Measurements from ENCODE around the gene DBR1. TPM values are rescaled to one million over a fixed set of nuclear protein-coding genes. Genes with fewer than 3 reads are reported as not detected.

The DBR1 gene, protein sequence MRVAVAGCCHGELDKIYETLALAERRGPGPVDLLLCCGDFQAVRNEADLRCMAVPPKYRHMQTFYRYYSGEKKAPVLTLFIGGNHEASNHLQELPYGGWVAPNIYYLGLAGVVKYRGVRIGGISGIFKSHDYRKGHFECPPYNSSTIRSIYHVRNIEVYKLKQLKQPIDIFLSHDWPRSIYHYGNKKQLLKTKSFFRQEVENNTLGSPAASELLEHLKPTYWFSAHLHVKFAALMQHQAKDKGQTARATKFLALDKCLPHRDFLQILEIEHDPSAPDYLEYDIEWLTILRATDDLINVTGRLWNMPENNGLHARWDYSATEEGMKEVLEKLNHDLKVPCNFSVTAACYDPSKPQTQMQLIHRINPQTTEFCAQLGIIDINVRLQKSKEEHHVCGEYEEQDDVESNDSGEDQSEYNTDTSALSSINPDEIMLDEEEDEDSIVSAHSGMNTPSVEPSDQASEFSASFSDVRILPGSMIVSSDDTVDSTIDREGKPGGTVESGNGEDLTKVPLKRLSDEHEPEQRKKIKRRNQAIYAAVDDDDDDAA
- 10 to 100 TPM; 27.0 to 27.1 TPM for total RNA-seq
- 10 to 100 TPM in 2 of 3 donors, 1 to 10 TPM in 1; 9.9 to 13.7 (median 10.0) TPM for polyA plus RNA-seq
- total RNA-seq: 33.5 to 51.9 (median 38.9) reads per million in 6 experiments

DNA sequence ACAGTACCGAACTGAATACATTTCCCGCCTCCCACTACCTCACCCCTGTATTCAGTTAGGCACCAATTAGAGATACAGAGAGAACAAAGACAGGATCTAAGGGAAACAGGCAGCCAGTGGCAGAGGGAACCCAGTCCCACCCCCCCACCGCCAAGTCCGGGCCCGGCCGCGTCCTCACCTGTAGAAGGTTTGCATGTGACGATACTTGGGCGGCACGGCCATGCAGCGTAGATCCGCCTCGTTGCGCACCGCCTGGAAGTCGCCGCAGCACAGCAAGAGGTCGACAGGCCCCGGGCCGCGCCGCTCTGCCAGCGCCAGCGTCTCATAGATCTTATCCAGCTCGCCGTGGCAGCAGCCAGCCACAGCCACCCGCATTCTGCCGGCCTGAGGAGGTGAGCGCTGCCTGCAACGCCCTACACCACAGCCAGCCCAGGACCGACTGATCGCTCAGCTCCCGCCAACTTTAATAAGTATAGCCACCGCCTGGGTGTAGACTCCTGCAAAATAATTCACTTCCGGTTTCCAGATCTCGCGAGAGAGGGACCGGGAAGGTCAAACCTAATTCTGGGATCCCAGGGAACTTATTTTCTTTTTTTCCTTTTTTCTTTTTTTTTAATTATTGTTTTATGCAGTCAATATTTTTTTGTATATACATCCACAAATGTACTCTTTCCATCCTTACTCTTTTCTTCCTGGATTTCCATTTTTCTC lies at the start of gene DBR1:
TSS of gene DBR1 (minus strand) at position 501 of the 711 bp plus-strand sequence. CDS start at position 375, 126 bp downstream.
- Mint-ChIP-seq H3K9me3 (no peaks in the 10 kb centered on the region), H3K36me3 (peaks cover 0 to 31% (median 2%) of the 10 kb centered on the region in 3 donors), H3K4me1 (peaks cover 10 to 45% (median 37%) of the 10 kb centered on the region in 4 donors), H3K4me3 (peak within 1 kb of the TSS; percentile 92 to 100 (median 98)), H3K27ac (peak within 1 kb of the TSS; percentile 95 to 99 (median 98)), H3K27me3 (no peaks in the 10 kb centered on the region)
- POLR2A ChIA-PET: interaction anchor here (1.0 to 5.1 kb wide), 8 partner anchors 8 to 1978 kb away, joined by 3 to 53 read pairs (median 4); partner anchors contain the start of genes ARMC8, COPB2, FAIM and MSL2
- DNase-seq: peak; percentile 56 to 89 (median 77)
- ATAC-seq: peak; percentile 87 to 91

DNA sequence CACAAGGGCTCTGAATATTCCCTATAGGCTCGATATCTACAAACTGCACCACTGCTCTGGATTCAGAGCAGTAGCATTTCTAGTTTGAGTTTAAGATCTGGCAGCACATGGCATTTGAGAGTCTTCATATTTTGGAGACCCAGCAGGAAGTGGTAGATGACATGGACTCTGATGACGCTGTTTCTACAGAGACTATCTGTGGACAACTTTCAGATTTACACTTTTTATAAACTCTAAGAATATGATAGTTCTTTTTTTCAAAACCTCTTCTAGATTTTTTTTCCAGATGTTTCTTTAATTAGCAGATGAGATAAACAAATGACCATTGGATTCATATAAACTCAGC lies 48.2 kb upstream of the DBR1 start:
- H3K27ac Mint-ChIP-seq: peak overlapping the region in 9 of 10 donors; percentile 53 to 93 (median 77)
- peak in 1 of 2 donors; percentile 88 for ATAC-seq
- peaks cover 21 to 50% (median 46%) of the 10 kb centered on the region in 4 donors for H3K4me1 Mint-ChIP-seq
- H3K27me3 Mint-ChIP-seq: no peaks in the 10 kb centered on the region
- peak overlapping the region in 2 of 10 donors; percentile 4 to 19 for H3K4me3 Mint-ChIP-seq
- DNase-seq: peak in 3 of 10 donors; percentile 5 to 26 (median 20)
- peaks cover 4 to 68% (median 31%) of the 10 kb centered on the region in 3 donors for H3K36me3 Mint-ChIP-seq
- POLR2A ChIA-PET: no interaction called here
- no peaks in the 10 kb centered on the region for H3K9me3 Mint-ChIP-seq

DNA sequence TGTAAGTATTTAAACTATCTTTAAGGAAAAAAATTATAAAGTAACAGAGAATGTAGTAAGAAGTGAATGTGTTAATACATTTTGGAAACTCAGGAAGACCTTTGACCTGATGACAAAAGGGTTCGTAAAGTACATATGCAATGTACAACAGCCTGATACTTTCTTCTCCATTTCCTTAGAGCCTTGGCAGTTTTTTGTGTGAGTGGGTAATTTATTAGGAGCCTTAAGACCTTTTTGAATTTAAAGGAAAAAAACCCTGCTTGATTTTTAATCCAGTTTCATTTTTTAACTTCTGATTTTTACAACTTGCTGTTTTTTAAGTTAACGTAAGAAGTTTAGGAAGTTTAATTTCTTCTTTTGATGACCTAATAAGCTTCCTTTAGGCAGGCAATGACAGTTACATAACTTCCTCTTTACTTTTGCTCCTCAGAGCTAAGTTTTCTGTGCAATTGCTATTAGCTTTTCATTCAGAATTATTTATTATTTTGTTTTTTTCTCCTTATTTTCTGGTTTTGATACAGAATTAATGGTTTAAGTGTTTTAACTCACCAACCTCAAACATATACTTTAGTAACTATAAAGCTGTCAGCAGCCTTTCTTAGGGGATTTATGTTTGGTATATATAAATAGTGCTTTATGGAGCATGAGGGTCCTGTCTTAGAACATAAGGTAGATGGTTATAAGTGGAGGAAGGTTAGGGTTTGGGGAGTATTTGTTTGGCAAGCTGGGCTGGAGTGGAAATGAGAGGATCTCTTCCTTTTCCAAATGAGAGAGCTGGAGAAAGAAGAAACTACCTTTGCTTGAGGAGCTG lies 47.6 kb upstream of the DBR1 start:
- Mint-ChIP-seq H3K4me1 (peaks cover 23 to 55% (median 50%) of the 10 kb centered on the region in 4 donors), H3K9me3 (no peaks in the 10 kb centered on the region), H3K27ac (peak overlapping the region in 9 of 10 donors; percentile 53 to 93 (median 77)), H3K36me3 (peaks cover 4 to 68% (median 31%) of the 10 kb centered on the region in 3 donors), H3K27me3 (no peaks in the 10 kb centered on the region), H3K4me3 (peak overlapping the region in 3 of 10 donors; percentile 4 to 19 (median 13))
- POLR2A ChIA-PET: no interaction called here
- ATAC-seq (no peak), DNase-seq (peak in 1 of 10 donors; percentile 4)

DNA sequence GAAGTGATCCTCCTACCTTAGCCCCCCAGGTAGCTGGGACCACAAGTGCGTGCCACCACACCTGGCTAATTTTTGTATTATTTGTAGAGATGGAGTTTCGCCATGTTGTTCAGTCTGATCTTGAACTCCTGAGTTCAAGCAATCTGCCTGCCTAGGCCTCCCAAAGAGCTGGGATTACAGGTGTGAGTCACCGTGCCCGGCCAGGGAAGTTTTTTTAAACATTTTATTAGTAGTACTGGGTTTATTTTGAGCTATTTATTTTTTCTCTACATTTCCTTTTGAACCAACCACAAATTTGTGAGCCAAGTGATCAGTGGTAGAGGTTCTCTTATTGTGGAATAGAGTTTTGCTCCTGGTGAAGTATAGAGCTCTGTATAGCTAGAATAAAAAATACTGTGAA lies 46.1 kb upstream of the DBR1 start:
- ATAC-seq: no peak
- DNase-seq: no peak
- Mint-ChIP-seq H3K4me3 (no peak overlapping the region), H3K9me3 (no peaks in the 10 kb centered on the region), H3K4me1 (peaks cover 21 to 52% (median 50%) of the 10 kb centered on the region in 4 donors), H3K27ac (peak overlapping the region in 8 of 10 donors; percentile 15 to 82 (median 62)), H3K36me3 (peaks cover 4 to 58% (median 26%) of the 10 kb centered on the region in 3 donors), H3K27me3 (no peaks in the 10 kb centered on the region)
- POLR2A ChIA-PET: interaction anchor here (0.6 kb wide), 1 partner anchor 67 kb away, joined by 3 read pairs; no protein-coding TSS in a partner anchor

DNA sequence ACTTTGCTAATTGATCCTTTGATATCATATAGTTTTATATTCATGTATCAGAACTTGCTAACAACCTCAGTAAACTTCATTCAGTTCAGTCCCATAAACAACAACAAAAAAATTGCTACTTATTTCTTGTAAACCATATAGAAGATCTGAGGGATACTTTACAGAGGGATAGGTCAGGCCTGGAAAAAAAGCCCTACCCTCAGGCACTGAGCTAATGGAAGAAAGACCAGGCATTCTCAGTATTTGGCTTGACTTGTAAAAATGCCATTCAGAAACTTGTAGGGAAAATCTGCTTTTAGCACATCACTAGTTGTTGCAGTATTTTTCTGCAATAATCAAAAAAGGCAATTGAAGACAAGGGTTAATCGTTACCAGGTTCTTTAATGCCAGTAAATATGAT lies 45.5 kb upstream of the DBR1 start:
- no peak for DNase-seq
- Mint-ChIP-seq H3K27me3 (no peaks in the 10 kb centered on the region), H3K27ac (peak overlapping the region in 5 of 10 donors; percentile 6 to 75 (median 54)), H3K9me3 (no peaks in the 10 kb centered on the region), H3K36me3 (peaks cover 4 to 54% (median 22%) of the 10 kb centered on the region in 3 donors), H3K4me1 (peaks cover 21 to 52% (median 50%) of the 10 kb centered on the region in 4 donors), H3K4me3 (no peak overlapping the region)
- no peak for ATAC-seq
- POLR2A ChIA-PET: interaction anchor here (0.6 kb wide), 1 partner anchor 66 kb away, joined by 3 read pairs; no protein-coding TSS in a partner anchor

DNA sequence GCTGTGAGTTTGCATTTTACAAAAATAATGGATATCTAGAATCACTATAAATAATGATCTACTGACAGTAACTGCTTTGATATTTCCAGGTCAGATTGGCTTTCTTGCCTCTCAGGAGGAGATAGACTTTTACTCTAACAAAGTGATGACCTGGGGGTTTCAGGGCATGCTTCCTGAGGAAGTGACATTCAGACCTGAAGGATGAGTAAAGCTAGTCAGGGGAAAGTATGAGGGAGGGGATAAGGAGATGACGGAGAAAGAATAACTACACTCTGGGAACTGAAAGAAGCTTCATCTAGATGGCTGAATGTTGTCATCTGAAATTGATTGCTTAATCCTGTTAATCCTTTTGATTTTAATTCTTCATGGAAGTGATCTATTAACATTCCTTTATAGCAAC lies 44.5 kb upstream of the DBR1 start:
- POLR2A ChIA-PET: no interaction called here
- peak overlapping the region in 9 of 10 donors; percentile 3 to 75 (median 12) for H3K27ac Mint-ChIP-seq
- no peaks in the 10 kb centered on the region for H3K9me3 Mint-ChIP-seq
- no peaks in the 10 kb centered on the region for H3K27me3 Mint-ChIP-seq
- H3K4me3 Mint-ChIP-seq: no peak overlapping the region
- peaks cover 4 to 52% (median 18%) of the 10 kb centered on the region in 3 donors for H3K36me3 Mint-ChIP-seq
- peaks cover 21 to 52% (median 50%) of the 10 kb centered on the region in 4 donors for H3K4me1 Mint-ChIP-seq
- DNase-seq: no peak
- ATAC-seq: no peak

DNA sequence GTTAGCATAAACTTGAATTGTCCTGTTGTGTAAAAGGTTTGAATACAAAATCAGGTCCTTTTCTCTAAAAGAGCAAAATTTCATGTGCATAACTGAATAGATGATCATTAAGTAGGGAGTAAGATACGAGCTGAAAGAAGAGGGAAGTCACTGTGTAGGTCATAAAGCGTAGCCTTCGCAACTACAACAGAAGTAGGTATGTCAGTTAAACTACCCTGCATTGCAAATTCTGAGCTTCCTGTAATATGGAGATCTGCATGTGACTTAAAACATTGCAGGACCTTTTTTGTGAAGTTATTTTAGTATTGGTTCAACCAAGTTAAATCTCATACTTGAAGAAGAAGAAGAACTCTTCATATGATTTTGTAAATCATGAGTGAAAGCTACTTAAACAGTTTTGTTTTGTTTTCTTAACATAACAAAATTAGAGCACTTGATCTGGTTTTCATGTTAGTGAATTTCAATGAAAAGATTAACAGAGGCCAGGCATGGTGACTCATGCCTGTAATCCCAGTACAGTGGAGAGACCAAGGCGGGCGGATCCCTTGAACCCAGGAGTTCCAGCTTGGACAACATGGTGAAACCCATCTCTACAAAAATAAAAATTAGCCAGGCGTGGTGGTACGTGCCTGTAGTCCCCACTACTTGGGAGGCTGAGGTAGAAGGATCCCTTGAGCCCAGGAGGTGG lies 38.8 kb upstream of the DBR1 start:
- Mint-ChIP-seq H3K27me3 (no peaks in the 10 kb centered on the region), H3K4me3 (no peak overlapping the region), H3K4me1 (peaks cover 14 to 48% (median 24%) of the 10 kb centered on the region in 4 donors), H3K9me3 (no peaks in the 10 kb centered on the region), H3K27ac (peak overlapping the region in 2 of 10 donors; percentile 38 to 74), H3K36me3 (peaks cover 0 to 61% (median 15%) of the 10 kb centered on the region in 3 donors)
- POLR2A ChIA-PET: interaction anchor here (0.6 kb wide), 1 partner anchor 19 kb away, joined by 5 read pairs; no protein-coding TSS in a partner anchor
- ATAC-seq (no peak), DNase-seq (no peak)

DNA sequence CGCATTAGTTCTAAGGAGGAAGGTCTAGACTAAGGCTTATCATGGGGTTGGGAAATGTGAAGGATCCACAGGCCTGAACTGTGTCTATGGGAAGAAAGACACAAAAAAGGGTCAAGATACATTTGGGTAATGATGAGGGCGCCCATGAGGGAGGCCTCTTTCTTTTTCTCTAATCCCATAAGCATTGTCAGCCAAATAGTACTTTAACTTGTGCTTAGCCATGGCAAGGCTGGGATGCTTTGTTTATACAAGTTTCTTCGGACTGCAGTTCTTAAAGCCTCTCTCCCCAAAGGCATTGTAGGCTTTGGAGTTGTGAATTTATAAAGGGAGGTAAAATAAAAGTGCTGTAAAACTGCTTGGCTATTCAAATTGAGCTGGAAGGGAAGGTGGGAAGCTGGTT lies 35.8 kb upstream of the DBR1 start:
- ATAC-seq: no peak
- no peak for DNase-seq
- Mint-ChIP-seq H3K36me3 (peaks cover 4 to 69% (median 26%) of the 10 kb centered on the region in 3 donors), H3K4me3 (no peak overlapping the region), H3K27me3 (no peaks in the 10 kb centered on the region), H3K27ac (peak overlapping the region in 1 of 10 donors; percentile 19), H3K4me1 (peaks cover 15 to 51% (median 33%) of the 10 kb centered on the region in 4 donors), H3K9me3 (no peaks in the 10 kb centered on the region)
- POLR2A ChIA-PET: no interaction called here

DNA sequence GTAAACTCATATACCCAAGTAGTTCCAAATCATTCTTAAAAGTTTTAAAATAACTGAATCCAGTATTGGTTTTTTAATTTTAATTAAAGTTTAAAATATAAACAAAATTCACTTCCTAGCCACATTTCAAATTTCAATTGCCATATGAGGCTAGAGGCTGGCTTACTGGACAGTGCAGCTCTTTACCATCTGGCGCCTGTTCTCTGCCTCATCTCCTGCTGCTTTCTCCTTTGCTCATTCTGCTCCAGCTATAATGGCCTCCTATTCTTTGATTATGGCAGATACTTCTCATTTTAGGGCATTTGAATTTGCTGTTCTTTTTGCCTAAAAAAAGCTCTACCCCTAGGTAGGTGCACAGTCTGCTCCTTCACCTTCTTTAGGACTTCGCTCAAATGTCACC lies 31.5 kb upstream of the DBR1 start:
- Mint-ChIP-seq H3K4me1 (peaks cover 24 to 67% (median 58%) of the 10 kb centered on the region in 4 donors), H3K27ac (peak overlapping the region in 2 of 10 donors; percentile 2 to 38), H3K27me3 (no peaks in the 10 kb centered on the region), H3K9me3 (no peaks in the 10 kb centered on the region), H3K36me3 (peaks cover 4 to 39% (median 17%) of the 10 kb centered on the region in 3 donors), H3K4me3 (no peak overlapping the region)
- no peak for DNase-seq
- no peak for ATAC-seq
- POLR2A ChIA-PET: no interaction called here

DNA sequence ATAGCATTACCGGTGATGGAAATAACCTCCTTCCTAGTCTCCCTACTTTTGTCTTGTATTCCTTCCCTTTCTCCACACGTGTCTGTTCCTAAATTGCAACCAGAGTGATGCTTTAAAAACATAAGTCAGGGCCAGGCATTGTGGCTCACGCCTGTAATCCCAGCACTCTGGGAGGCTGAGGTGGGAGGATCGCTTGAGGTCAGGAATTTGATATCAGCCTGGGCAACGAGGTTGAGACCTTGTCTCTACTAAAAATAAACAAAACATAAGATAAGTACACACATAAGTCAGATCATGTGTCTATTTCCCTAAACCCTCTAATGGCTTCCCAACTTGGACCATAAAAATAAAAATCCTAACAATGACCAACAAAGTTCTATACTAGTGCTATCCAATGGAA lies 30.8 kb upstream of the DBR1 start:
- Mint-ChIP-seq H3K27me3 (no peaks in the 10 kb centered on the region), H3K4me3 (peak overlapping the region in 2 of 10 donors; percentile 10 to 34), H3K9me3 (no peaks in the 10 kb centered on the region), H3K36me3 (peaks cover 4 to 37% (median 17%) of the 10 kb centered on the region in 3 donors), H3K4me1 (peaks cover 22 to 70% (median 61%) of the 10 kb centered on the region in 4 donors), H3K27ac (peak overlapping the region in 1 of 10 donors; percentile 49)
- DNase-seq: no peak
- POLR2A ChIA-PET: no interaction called here
- no peak for ATAC-seq

DNA sequence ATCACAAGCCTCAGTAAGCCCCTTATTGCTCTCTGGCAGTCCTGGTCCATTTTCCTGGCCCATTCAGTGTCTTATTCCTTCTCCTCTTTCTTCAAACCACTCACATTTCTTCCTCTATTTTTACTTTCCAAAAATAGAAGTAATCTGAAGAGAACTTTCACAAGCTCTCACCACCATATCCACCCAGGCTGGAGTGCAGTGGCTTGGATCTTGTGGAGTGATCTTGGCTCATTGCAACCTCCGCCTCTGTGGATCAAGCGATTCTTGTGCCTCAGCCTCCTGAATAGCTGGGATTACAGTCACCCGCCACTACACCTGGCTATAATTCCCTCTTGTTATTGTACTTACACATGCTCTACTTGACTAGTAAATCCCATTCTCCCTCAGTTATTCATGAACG lies 29.2 kb upstream of the DBR1 start:
- H3K4me3 Mint-ChIP-seq: peak overlapping the region in 1 of 10 donors; percentile 1
- H3K9me3 Mint-ChIP-seq: no peaks in the 10 kb centered on the region
- H3K27me3 Mint-ChIP-seq: no peaks in the 10 kb centered on the region
- peak overlapping the region in 4 of 10 donors; percentile 8 to 37 (median 22) for H3K27ac Mint-ChIP-seq
- ATAC-seq: no peak
- POLR2A ChIA-PET: no interaction called here
- H3K4me1 Mint-ChIP-seq: peaks cover 26 to 79% (median 72%) of the 10 kb centered on the region in 4 donors
- peaks cover 4 to 30% (median 11%) of the 10 kb centered on the region in 3 donors for H3K36me3 Mint-ChIP-seq
- no peak for DNase-seq
